B cell (primary cell): Measurements from ENCODE around the gene POLRMT. TPM values are rescaled to one million over a fixed set of nuclear protein-coding genes. Genes with fewer than 3 reads are reported as not detected.
A peak's percentile ranks its signal among the peaks of the same experiment; 100 is the strongest.

ENCODE experiments used
- ATAC-seq: fragments of 200-7000 bp; cut with Tn5 transposase; one replicate; pipeline ENCODE4 v1.10.0; 2021; ENCODE audit warnings: low read depth, mild to moderate bottlenecking, moderate number of reproducible peaks, moderate library complexity
- CTCF ChIA-PET: fragments of 350-600 bp; sonication (Branson Sonifier 250); formaldehyde crosslinking; loops from one replicate; lab custom pipeline; 2021; ENCODE audit warnings: antibody characterized with exemption, inconsistent platforms; lab: Charles Lee
- POLR2A ChIA-PET: fragments of 350-600 bp; sonication (Branson Sonifier 250); formaldehyde crosslinking; loops from one replicate; lab custom pipeline; 2021; ENCODE audit warnings: antibody characterized with exemption; lab: Charles Lee
- DNase-seq: peaks from one replicate; pipeline ENCODE4 v3.0.0; 2013
- H2AFZ ChIP-seq: 2 replicates; pipeline ENCODE4 v1.6.1; 2012; ENCODE audit warnings: mild to moderate bottlenecking, low read depth, low read length; ENCODE audit not compliant: insufficient read depth, poor library complexity, severe bottlenecking
- H3K27ac ChIP-seq, 2 donors: 1 replicate in 1 of 2; 2 replicates in 1 of 2; pipeline ENCODE4 v1.5.1; 2012 to 2013; ENCODE audit warnings: low read length in 2 of 2, mild to moderate bottlenecking in 2 of 2, moderate library complexity in 1 of 2
- H3K27me3 ChIP-seq, 4 experiments: fragments of 200-600 bp in 1 of 4; sonication (generic) in 1 of 4; replicated peaks in 1 of 4; 1 replicate in 2 of 4; 2 replicates in 2 of 4; pipeline versions ENCODE4 v1.6.1 to v1.7.0; 2013 to 2016; ENCODE audit warnings: low read length in 3 of 4, mild to moderate bottlenecking in 2 of 4, mixed read lengths in 1 of 4, moderate library complexity in 1 of 4; ENCODE audit not compliant: insufficient read depth in 4 of 4, control insufficient read depth in 3 of 4; ENCODE audit errors: control extremely low read depth in 1 of 4
- H3K36me3 ChIP-seq, 2 experiments: replicated peaks in 1 of 2; 1 replicate in 1 of 2; 2 replicates in 1 of 2; pipeline versions ENCODE4 v1.6.1 to v1.7.1; 2013; ENCODE audit warnings: low read length in 1 of 2; ENCODE audit not compliant: insufficient read depth in 2 of 2, control insufficient read depth in 1 of 2; ENCODE audit errors: control extremely low read depth in 1 of 2, extremely low read depth in 1 of 2
- H3K4me1 ChIP-seq, 2 donors: fragments of 200-600 bp in 1 of 2; sonication (generic) in 1 of 2; 1 replicate in 1 of 2; 2 replicates in 1 of 2; pipeline versions ENCODE4 v1.5.1 to v1.6.1; 2013 to 2017; ENCODE audit warnings: low read length in 2 of 2; ENCODE audit not compliant: control insufficient read depth in 2 of 2, insufficient read depth in 2 of 2
- H3K4me2 ChIP-seq: replicated peaks from 2 replicates; pipeline ENCODE3; 2012; ENCODE audit warnings: mild to moderate bottlenecking, low read depth, low read length; ENCODE audit not compliant: poor library complexity, severe bottlenecking
- H3K4me3 ChIP-seq, 5 experiments: fragments of 200-600 bp in 1 of 5; sonication (generic) in 1 of 5; 1 replicate in 3 of 5; 2 replicates in 2 of 5; pipeline versions ENCODE4 v1.5.1 to v1.7.0; 2011 to 2016; ENCODE audit warnings: low read length in 4 of 5, mild to moderate bottlenecking in 4 of 5, low read depth in 2 of 5, control low read depth in 1 of 5, moderate library complexity in 1 of 5; ENCODE audit not compliant: insufficient read depth in 1 of 5; ENCODE audit errors: control extremely low read depth in 1 of 5, extremely low read depth in 1 of 5
- H3K79me2 ChIP-seq: fragments of 200-600 bp; sonication (generic); one replicate; pipeline ENCODE4 v1.6.0; 2016; ENCODE audit warnings: low read length; ENCODE audit not compliant: control insufficient read depth, insufficient read depth
- H3K9ac ChIP-seq: fragments of 200-600 bp; sonication (generic); 2 replicates; pipeline ENCODE4 v1.6.1; 2017; ENCODE audit warnings: mild to moderate bottlenecking, low read length, moderate library complexity
- H3K9me3 ChIP-seq, 3 donors: one replicate each; pipeline versions ENCODE4 v1.6.1 to v1.7.1; 2013; ENCODE audit warnings: low read length in 2 of 3; ENCODE audit not compliant: control insufficient read depth in 2 of 3, insufficient read depth in 1 of 3; ENCODE audit errors: control extremely low read depth in 1 of 3
- H4K20me1 ChIP-seq: 2 replicates; pipeline ENCODE4 v1.6.0; 2012; ENCODE audit warnings: mild to moderate bottlenecking, low read length; ENCODE audit not compliant: insufficient read depth, control insufficient read depth, poor library complexity, severe bottlenecking
- H3K27ac Mint-ChIP-seq: one replicate; pipeline ENCODE4 v1.8.0; 2021; ENCODE audit warnings: mixed read lengths
- H3K27me3 Mint-ChIP-seq: one replicate; pipeline ENCODE4 v1.8.0; 2021; ENCODE audit warnings: mixed read lengths
- H3K4me1 Mint-ChIP-seq: one replicate; pipeline ENCODE4 v1.8.0; 2021; ENCODE audit warnings: mixed read lengths
- H3K4me3 Mint-ChIP-seq: one replicate; pipeline ENCODE4 v1.8.0; 2021; ENCODE audit warnings: mixed read lengths
- H3K9me3 Mint-ChIP-seq: one replicate; pipeline ENCODE4 v1.8.0; 2022; ENCODE audit warnings: mixed read lengths; ENCODE audit not compliant: insufficient read depth
- EZH2 ChIP-seq: IDR thresholded peaks from 2 replicates; pipeline ENCODE4 v1.6.1; 2012; ENCODE audit warnings: borderline replicate concordance, low read depth, mild to moderate bottlenecking, moderate library complexity, low read length; ENCODE audit not compliant: insufficient read depth, poor library complexity, severe bottlenecking
- WGBS: methylation state at CpG from one replicate; pipeline ENCODE4 v1.1.5; 2013; ENCODE audit warnings: missing lambda C conversion rate; ENCODE audit not compliant: insufficient coverage; 5-methylcytosine and 5-hydroxymethylcytosine counted together
- intact Hi-C: fragments of 100-400 bp; cut with micrococcal nuclease; formaldehyde crosslinking; loops from one replicate; pipeline ENCODE4 v1.10.0; 2022
- polyA plus RNA-seq: library from polyadenylated mRNA; depleted of rRNA; stranded (reverse); fragments of >200 nt; gene quantifications from 2 replicates; pipeline ENCODE4 v1.2.3, GENCODE V29; 2012
- total RNA-seq, 2 donors: library from RNA; stranded (reverse); fragments of 120-200 nt in 1 of 2; gene quantifications; 1 replicate in 1 of 2; 2 replicates in 1 of 2; pipeline versions ENCODE4 v1.2.3 to v1.2.4, GENCODE V29; 2013 to 2022
- TF ChIP-seq, protein P1 (sequence below): fragments of 200-600 bp; IDR thresholded peaks from one replicate; pipeline ENCODE4 v1.8.0; 2022; ENCODE audit warnings: antibody characterized with exemption, mild to moderate bottlenecking

Gene POLRMT
- total and polyA plus RNA-seq, 2 donors (not counting 1 experiment from before 2014, with no cell fraction given): 77.8 to 98.0 TPM

DNA sequence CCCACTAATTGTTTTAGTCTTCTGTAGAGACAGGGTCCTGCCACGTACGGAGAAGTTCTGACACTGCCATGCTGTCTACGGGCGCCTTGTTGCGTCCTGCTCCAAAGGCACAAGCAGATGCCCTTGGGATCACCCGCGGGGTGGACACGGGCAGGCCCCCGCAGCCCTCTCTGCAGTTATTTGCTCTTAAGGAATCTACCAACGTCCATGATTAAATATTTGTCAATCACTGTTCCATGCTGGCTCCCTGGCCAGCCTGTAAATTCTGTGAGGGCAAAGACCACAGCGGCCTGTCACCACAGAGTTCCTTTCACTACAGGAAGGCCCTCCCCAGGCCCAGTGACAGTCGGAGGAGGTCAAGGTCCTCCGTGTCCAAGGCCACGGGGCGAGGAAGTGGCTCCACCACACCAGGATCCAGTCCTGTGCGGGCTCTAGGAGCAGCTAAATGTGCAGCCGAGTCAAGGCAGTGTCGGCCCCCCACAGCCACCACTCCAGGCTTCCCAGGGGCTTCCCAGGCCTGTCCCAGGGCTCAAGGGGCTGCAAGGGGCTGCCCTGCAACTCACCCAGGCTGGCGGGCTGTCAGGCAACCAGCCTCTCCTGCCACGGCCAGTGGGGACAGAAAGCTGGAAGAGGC lies 27.6 kb upstream of the POLRMT start:
- H3K27me3 ChIP-seq: no peaks in the 10 kb centered on the region
- peak overlapping the region; percentile 79 for H3K9ac ChIP-seq
- H3K79me2 ChIP-seq: peaks cover 77% of the 10 kb centered on the region
- H3K4me3 ChIP-seq: peak overlapping the region; percentile 65 to 94 (median 82)
- H3K9me3 ChIP-seq: peaks cover 0 to 4% (median 0%) of the 10 kb centered on the region in 3 donors
- Mint-ChIP-seq H3K4me3 (peak overlapping the region; percentile 96), H3K27ac (peak overlapping the region; percentile 98), H3K9me3 (no peaks in the 10 kb centered on the region), H3K4me1 (peaks cover 60% of the 10 kb centered on the region), H3K27me3 (no peaks in the 10 kb centered on the region)
- no peak for ATAC-seq
- intact Hi-C loops: loop anchor here (2.0 to 10.0 kb wide), 2 partner anchors 14 to 264 kb away; partner anchors contain the start of gene ARID3A
- CTCF ChIA-PET: interaction anchor here (0.7 to 1.6 kb wide), 4 partner anchors 13 to 154 kb away, joined by 3 to 6 read pairs (median 4); no protein-coding TSS in a partner anchor
- TF ChIP-seq, protein P1, sequence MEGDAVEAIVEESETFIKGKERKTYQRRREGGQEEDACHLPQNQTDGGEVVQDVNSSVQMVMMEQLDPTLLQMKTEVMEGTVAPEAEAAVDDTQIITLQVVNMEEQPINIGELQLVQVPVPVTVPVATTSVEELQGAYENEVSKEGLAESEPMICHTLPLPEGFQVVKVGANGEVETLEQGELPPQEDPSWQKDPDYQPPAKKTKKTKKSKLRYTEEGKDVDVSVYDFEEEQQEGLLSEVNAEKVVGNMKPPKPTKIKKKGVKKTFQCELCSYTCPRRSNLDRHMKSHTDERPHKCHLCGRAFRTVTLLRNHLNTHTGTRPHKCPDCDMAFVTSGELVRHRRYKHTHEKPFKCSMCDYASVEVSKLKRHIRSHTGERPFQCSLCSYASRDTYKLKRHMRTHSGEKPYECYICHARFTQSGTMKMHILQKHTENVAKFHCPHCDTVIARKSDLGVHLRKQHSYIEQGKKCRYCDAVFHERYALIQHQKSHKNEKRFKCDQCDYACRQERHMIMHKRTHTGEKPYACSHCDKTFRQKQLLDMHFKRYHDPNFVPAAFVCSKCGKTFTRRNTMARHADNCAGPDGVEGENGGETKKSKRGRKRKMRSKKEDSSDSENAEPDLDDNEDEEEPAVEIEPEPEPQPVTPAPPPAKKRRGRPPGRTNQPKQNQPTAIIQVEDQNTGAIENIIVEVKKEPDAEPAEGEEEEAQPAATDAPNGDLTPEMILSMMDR: no peak
- TF ChIP-seq EZH2: no peak
- H4K20me1 ChIP-seq: peaks cover 68% of the 10 kb centered on the region
- POLR2A ChIA-PET: interaction anchor here (0.5 to 2.3 kb wide), 2 partner anchors 12 to 371 kb away, joined by 4 to 6 read pairs; no protein-coding TSS in a partner anchor
- H3K27ac ChIP-seq: peak overlapping the region; percentile 87 to 97
- whole genome bisulfite sequencing: 30% methylated on average over 20 of the region's 20 CpGs
- H2AFZ ChIP-seq: no peak overlapping the region
- DNase-seq: no peak
- peaks cover 0 to 27% of the 10 kb centered on the region in 2 experiments for H3K36me3 ChIP-seq
- peak overlapping the region; percentile 96 for H3K4me2 ChIP-seq
- H3K4me1 ChIP-seq: peaks cover 33 to 69% of the 10 kb centered on the region in 2 donors
